ENCODE results near the gene CLNS1A. TPM values are rescaled to one million over a fixed set of nuclear protein-coding genes. Genes with fewer than 3 reads are reported as not detected.

The CLNS1A gene
- total RNA-seq, 1 experiment from 2014 or later = 147 TPM

GRCh38 chr11:77619576-77620198, 17.9 kb downstream of the CLNS1A start:
- no peak overlapping the region for H3K4me3 Mint-ChIP-seq
- ATAC-seq (no peak), DNase-seq (ENCODE audit: low spot score) (no peak)
- H3K27me3 Mint-ChIP-seq (ENCODE audit: low read depth) = no peaks in the 10 kb centered on the region
- no peak for TF ChIP-seq ZNF416 (CRISPR knock-in tag; IDR thresholded peaks at IDR 0.05)
- TF ChIP-seq CTCF (IDR thresholded peaks at IDR 0.05) = no peak; the same call in 1 of the 2 replicates
- TF ChIP-seq NFYB (CRISPR knock-in tag; conservative IDR thresholded peaks at IDR 0.05; ENCODE audit: low read depth) = no peak
- TF ChIP-seq GABPB1 (CRISPR knock-in tag; IDR thresholded peaks at IDR 0.05) = no peak
- TF ChIP-seq GTF2I (CRISPR knock-in tag; conservative IDR thresholded peaks at IDR 0.05) = no peak
- TF ChIP-seq HMGA2 (CRISPR knock-in tag; IDR thresholded peaks at IDR 0.05) = no peak
- TF ChIP-seq KAT7 (CRISPR knock-in tag; IDR thresholded peaks at IDR 0.05; ENCODE audit: borderline replicate concordance) = no peak
- TF ChIP-seq ARID4B (CRISPR knock-in tag; IDR thresholded peaks at IDR 0.05; ENCODE audit: borderline replicate concordance) = no peak
- TF ChIP-seq RORB (CRISPR knock-in tag; IDR thresholded peaks at IDR 0.05) = no peak
- no peak for TF ChIP-seq TEAD1 (CRISPR knock-in tag; IDR thresholded peaks at IDR 0.05)
- TF ChIP-seq JUN (CRISPR knock-in tag; IDR thresholded peaks at IDR 0.05) = no peak
- no peak for TF ChIP-seq TEAD4 (CRISPR knock-in tag; IDR thresholded peaks at IDR 0.05)
- no peak for TF ChIP-seq AFF4 (CRISPR knock-in tag; IDR thresholded peaks at IDR 0.05; ENCODE audit: borderline replicate concordance)
- no peak for TF ChIP-seq PRDM15 (CRISPR knock-in tag; IDR thresholded peaks at IDR 0.05)
- no peak for TF ChIP-seq ZSCAN18 (CRISPR knock-in tag; IDR thresholded peaks at IDR 0.05)
- no peak for TF ChIP-seq RELA (CRISPR knock-in tag; IDR thresholded peaks at IDR 0.05; ENCODE audit: borderline replicate concordance)
- TF ChIP-seq MYBL2 (CRISPR knock-in tag; IDR thresholded peaks at IDR 0.05) = no peak
- TF ChIP-seq NFATC4 (CRISPR knock-in tag; IDR thresholded peaks at IDR 0.05) = no peak
- TF ChIP-seq SMAD4 (CRISPR knock-in tag; IDR thresholded peaks at IDR 0.05) = no peak
- CTCF ChIA-PET = interaction anchor here (0.6 to 1.6 kb wide), 15 partner anchors 8 to 754 kb away, joined by 3 to 10 read pairs (median 3); partner anchors contain the start of genes AQP11 and MYO7A
- no peak overlapping the region for H3K27ac Mint-ChIP-seq
- POLR2A ChIA-PET = no interaction called here
- H3K36me3 Mint-ChIP-seq = peaks cover 73% of the 10 kb centered on the region
- no peaks in the 10 kb centered on the region for H3K9me3 Mint-ChIP-seq
- H3K4me1 Mint-ChIP-seq = no peaks in the 10 kb centered on the region

Measured in WTC11 (cell line).